GM12891 (cell line): ENCODE data around the gene SMCHD1.

Experiments used
- DNase-seq: peaks from one replicate; pipeline ENCODE4 v3.0.0; 2011; ENCODE audit warnings: low spot score; ENCODE audit not compliant: insufficient read length
- FAIRE-seq: peaks from 2 replicates; lab custom pipeline; 2011; peaks lifted over from hg19 to GRCh38; lab: Jason Lieb, UNC
- PAX5 ChIP-seq: IDR thresholded peaks from 2 replicates; pipeline ENCODE4 v1.6.1; 2011; ENCODE audit warnings: low read length, moderate library complexity, mild to moderate bottlenecking; ENCODE audit not compliant: insufficient read depth, severe bottlenecking
- POLR2A ChIP-seq: IDR thresholded peaks from 2 replicates; pipeline ENCODE4 v1.6.1; 2011; ENCODE audit warnings: low read depth, low read length, control low read depth
- POLR2AphosphoS5 ChIP-seq: IDR thresholded peaks from 2 replicates; pipeline ENCODE4 v1.6.1; 2011; ENCODE audit warnings: low read depth, low read length, control low read depth
- POU2F2 ChIP-seq: IDR thresholded peaks from 2 replicates; pipeline ENCODE4 v1.6.1; 2011; ENCODE audit warnings: low read depth, mild to moderate bottlenecking, control low read depth, low read length, moderate library complexity
- SPI1 ChIP-seq: IDR thresholded peaks from 2 replicates; pipeline ENCODE4 v1.6.1; 2011; ENCODE audit warnings: low read depth, low read length, control low read depth
- TAF1 ChIP-seq: IDR thresholded peaks from 2 replicates; pipeline ENCODE4 v1.6.1; 2011; ENCODE audit warnings: low read depth, low read length, control low read depth

SMCHD1 gene

DNA sequence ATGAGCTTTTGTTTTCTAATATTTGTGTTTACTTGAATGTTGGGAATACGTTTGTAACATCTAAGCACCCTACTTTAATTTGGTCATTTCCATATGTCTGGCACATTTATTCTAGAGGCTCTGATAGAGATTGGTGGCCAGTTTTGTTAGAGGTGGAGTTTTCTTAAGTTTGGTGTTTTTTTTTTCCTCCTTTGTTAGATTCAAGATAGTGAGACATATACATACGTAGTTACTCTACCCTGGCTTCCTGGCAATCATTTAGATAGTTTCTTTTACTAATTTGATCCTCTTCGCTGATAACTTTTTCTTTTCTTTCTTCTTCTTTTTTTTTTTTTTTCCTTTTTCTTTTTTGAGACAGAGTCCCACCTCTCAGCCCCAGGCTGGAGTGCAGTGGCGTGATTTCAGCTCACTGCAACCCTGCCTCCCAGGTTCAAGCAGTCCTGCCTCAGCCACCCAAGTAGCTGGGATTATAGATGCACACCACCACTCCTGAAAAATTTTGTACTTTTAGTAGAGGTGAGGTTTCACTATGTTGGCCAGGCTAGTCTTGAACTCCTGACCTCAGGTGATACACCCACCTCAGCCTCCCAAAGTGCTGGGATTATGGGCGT lies 26.6 kb downstream of the SMCHD1 start:
- DNase-seq (no peak), FAIRE-seq (no peak)
- TF ChIP-seq POLR2AphosphoS5 = no peak
- TF ChIP-seq POU2F2 = no peak

DNA sequence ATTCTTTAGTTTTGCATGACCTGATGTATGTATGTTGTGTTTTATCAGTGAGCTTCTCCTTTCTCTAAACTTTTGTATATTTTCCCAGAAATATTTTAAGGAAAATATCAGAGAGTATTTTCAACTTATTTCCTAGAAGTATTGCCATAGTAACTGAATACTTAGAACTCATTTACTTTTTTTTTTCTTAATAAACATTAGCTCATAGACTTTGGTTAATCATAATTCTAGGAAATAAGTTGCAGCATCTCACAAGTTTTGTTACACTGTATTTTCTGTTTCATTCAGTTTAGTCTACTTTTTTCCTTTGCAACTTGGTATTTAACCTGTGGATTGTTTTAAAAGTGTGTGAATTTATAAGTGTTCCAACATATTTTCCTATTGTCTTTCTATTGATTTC lies 27.5 kb downstream of the SMCHD1 start:
- TF ChIP-seq POLR2A (no peak), TAF1 (no peak), SPI1 (no peak), POU2F2 (no peak), POLR2AphosphoS5 (no peak), PAX5 (no peak)
- FAIRE-seq = no peak

DNA sequence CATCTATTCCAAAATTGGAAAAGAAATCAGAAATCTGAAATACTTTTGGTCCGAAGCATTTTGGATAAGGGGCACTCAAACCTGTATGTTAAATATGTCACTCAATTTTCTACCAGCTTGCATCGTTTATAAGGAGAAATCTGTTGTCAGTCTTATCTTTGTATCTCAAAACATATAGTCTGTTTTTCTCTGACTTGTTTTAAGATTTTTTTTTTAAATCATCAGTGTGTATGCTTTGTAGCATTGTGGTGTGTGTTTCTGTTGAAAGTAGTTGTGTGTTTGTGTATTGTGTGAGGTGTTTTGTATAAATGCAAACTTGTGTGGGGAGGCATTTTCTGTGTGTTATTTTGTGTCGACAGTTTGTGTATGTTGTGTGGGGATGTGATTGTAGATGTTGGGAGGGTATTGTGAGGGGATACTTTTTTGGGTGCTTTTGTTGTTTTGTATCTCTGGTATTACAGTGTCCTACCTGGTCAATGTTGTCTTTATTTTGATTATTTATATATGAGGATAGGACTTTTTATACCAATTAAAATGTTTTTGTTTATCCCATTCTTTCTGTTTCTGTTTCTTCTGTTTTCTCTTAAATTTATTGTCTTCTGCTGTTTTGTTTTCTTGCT lies 30.9 kb downstream of the SMCHD1 start:
- peak; percentile 47 for FAIRE-seq
- DNase-seq = no peak
- TF ChIP-seq PAX5 (no peak), TAF1 (no peak), SPI1 (no peak), POLR2A (no peak), POU2F2 (no peak), POLR2AphosphoS5 (no peak)

More for the DNA sequence above, 27.5 kb downstream of the SMCHD1 start:
- DNase-seq = no peak

DNA sequence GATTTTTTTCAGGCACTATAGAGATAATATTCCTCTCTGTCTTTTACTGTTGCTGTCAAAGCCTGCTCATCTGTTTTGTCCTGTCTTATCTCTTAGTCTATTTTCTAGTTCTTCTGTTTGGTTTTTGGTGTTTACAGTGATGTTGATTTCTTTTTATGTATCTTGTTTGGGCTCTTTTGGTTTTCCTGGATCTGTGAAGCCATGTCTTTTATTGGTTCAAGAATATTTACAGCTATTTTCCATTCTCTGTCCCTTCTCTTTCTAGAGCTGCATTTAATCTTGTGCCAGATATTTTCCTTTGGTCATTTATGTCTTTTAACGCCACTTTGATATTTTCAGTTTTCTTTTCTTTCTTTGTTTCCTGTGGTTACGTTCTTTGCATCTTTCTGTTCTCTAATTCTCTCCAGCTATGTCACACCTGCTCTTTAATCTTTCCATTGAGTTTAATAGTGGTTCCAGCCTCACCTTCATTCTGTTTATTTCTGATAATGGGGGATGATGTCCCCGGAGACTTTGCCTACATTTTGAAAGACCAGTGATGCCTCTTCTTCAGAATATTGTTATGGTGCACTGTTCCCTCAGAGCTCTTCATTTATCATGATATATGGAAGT lies 32.0 kb downstream of the SMCHD1 start:
- TF ChIP-seq PAX5 (no peak), SPI1 (peak; percentile 63)
- DNase-seq (no peak), FAIRE-seq (peak; percentile 33)

DNA sequence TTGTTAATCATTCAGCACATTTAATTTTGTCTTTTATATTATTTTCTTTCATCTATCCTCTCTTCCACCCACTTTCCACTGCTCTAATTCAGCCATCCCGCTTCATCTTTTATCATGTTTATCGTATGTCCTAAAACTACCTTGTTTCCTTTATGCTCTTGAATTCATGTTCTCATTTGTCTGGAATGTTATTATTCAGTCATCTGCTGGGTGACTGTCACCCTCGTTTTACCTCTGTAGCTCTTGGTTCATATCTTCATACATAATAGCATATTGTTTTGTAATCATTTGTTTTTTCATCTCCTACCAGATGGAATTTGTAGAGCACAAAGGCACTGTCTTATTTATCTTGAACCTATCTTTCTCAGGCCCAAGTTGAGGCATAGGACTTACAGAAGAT lies 37.0 kb downstream of the SMCHD1 start:
- FAIRE-seq = no peak
- TF ChIP-seq POU2F2 = no peak
- TF ChIP-seq SPI1 = no peak
- no peak for TF ChIP-seq POLR2AphosphoS5
- no peak for TF ChIP-seq POLR2A
- no peak for TF ChIP-seq PAX5
- no peak for TF ChIP-seq TAF1
- no peak for DNase-seq

DNA sequence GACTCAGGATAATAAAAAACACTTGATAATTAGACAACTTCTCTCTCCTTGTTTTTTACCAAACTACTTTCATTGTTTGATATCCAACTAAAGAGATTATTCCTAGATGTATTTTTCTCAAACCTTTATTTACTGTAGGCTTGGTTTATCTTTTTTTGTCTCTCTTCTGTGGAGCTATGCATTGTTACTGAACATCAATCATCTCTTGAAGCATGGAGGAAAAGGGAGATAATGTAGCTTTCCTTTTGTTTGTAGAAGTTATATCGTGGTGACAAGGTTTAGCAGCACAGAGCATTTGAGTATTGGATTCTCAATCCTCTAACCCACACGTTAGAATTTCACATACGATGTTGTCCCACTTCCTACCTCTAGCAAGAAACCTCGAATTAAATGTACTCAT lies 41.7 kb downstream of the SMCHD1 start:
- DNase-seq (no peak), FAIRE-seq (no peak)
- TF ChIP-seq TAF1 = no peak
- no peak for TF ChIP-seq PAX5
- TF ChIP-seq SPI1 = no peak
- no peak for TF ChIP-seq POU2F2
- no peak for TF ChIP-seq POLR2AphosphoS5
- no peak for TF ChIP-seq POLR2A

DNA sequence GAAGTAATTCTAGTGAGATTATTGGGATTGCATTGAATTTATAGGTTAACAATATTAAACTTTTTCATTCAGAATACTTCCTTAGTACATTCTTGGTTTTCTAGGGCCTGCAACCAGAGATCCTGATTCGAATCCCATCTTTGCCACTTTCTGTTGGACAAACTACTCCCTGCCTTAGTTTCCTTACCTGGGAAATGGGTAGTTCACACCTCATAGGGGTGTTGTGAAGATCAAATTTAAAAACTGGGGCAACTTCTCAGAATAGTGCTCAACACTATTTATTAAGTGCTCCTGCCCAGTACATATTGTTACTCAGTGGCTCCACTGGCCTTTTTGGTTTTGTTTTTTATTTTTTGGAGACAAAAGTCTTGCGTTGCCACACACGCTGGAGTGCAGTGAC lies 43.5 kb downstream of the SMCHD1 start:
- FAIRE-seq (no peak), DNase-seq (no peak)
- TF ChIP-seq POU2F2 (no peak), PAX5 (no peak), POLR2AphosphoS5 (no peak), TAF1 (no peak), POLR2A (no peak), SPI1 (no peak)

DNA sequence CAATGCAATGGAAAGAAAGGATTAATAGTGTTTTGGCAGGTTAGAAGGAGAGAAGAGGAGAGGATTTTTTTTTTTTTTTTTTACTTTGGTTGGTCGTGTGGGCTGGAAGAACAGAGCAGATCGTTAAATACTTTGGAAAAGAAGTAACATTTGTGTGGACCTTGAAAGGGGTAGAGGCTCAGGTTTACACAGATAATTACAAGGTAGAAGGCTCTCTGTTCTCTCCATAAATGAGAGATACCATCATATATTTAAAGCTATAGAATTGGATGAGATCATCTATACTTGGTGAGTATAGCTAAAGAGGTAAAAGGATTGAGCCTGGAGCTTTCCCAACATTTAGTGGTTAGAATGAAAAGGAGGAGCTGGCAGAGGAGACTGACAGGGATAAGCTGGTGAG lies 49.0 kb downstream of the SMCHD1 start:
- no peak for FAIRE-seq
- TF ChIP-seq POLR2A (no peak), TAF1 (no peak), POLR2AphosphoS5 (no peak), POU2F2 (no peak), SPI1 (no peak), PAX5 (no peak)
- no peak for DNase-seq

DNA sequence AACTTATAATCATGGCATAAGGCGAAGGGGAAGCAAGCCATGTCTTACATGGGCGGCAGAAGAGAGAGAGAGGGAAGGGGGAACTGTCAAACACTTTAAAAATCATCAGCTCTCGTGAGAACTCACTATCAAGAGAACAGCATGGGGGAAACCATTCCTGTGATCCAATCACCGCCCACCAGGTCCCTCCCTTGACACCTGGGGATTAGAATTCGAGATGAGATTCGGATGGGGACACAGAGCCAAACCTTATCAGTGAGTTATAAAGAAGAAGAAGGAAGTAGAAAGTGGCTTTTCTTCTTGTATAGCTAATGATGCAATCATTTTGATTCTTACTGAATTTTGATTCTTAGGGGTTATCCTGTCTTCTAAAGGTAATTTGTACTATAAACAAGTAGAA lies 51.4 kb downstream of the SMCHD1 start:
- FAIRE-seq (peak; percentile 31), DNase-seq (no peak)
- no peak for TF ChIP-seq SPI1
- TF ChIP-seq POU2F2 = no peak
- TF ChIP-seq TAF1 = no peak
- TF ChIP-seq POLR2A = no peak
- no peak for TF ChIP-seq PAX5
- no peak for TF ChIP-seq POLR2AphosphoS5
